ENCODE measurements around the gene TSGA10IP.

The TSGA10IP gene

GRCh38 chr11:65983589-65983987 lies 38.3 kb downstream of the TSGA10IP start:
- DNase-seq: no peak
- no peak overlapping the region for H3K4me3 Mint-ChIP-seq
- H3K36me3 Mint-ChIP-seq (ENCODE audit: low read depth): peaks cover 18% of the 10 kb centered on the region
- H3K4me1 Mint-ChIP-seq (ENCODE audit: low read depth): no peaks in the 10 kb centered on the region
- no peak overlapping the region for H3K27ac Mint-ChIP-seq
- no peaks in the 10 kb centered on the region for H3K27me3 Mint-ChIP-seq
- no peaks in the 10 kb centered on the region for H3K9me3 Mint-ChIP-seq

GRCh38 chr11:65987336-65987735 lies 42.1 kb downstream of the TSGA10IP start:
- H3K36me3 Mint-ChIP-seq (ENCODE audit: low read depth): peaks cover 17% of the 10 kb centered on the region
- DNase-seq: no peak
- H3K4me1 Mint-ChIP-seq (ENCODE audit: low read depth): peaks cover 5% of the 10 kb centered on the region
- no peaks in the 10 kb centered on the region for H3K9me3 Mint-ChIP-seq
- H3K27ac Mint-ChIP-seq: no peak overlapping the region
- no peaks in the 10 kb centered on the region for H3K27me3 Mint-ChIP-seq
- H3K4me3 Mint-ChIP-seq: no peak overlapping the region

GRCh38 chr11:65988791-65989592 lies 43.7 kb downstream of the TSGA10IP start:
- peaks cover 5% of the 10 kb centered on the region for H3K4me1 Mint-ChIP-seq (ENCODE audit: low read depth)
- H3K27ac Mint-ChIP-seq: peak overlapping the region; percentile 80
- peaks cover 22% of the 10 kb centered on the region for H3K36me3 Mint-ChIP-seq (ENCODE audit: low read depth)
- H3K27me3 Mint-ChIP-seq: no peaks in the 10 kb centered on the region
- H3K9me3 Mint-ChIP-seq: no peaks in the 10 kb centered on the region
- H3K4me3 Mint-ChIP-seq: no peak overlapping the region
- peak; percentile 83 for DNase-seq

DNA sequence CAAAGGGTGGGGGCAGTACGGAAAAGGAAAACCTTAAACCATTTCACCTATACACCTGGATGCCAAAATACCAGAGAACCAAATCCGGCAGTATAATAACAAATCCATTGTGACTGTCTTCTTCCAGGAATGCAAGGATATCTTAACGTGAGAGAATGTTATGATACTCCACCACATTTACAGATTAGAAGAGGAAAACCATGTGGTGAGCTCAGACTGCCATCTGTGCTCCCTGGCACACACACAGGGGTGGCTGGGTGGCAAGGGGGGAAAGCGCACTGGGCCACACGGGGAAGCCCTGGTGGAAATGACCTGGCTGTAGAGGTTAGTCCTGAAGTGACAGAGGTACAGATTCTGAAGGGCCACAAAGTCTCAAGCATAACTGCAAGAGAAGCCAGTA lies 46.8 kb downstream of the TSGA10IP start:
- Mint-ChIP-seq H3K4me3 (no peak overlapping the region), H3K4me1 (ENCODE audit: low read depth) (peaks cover 7% of the 10 kb centered on the region), H3K36me3 (ENCODE audit: low read depth) (peaks cover 43% of the 10 kb centered on the region), H3K9me3 (no peaks in the 10 kb centered on the region), H3K27me3 (no peaks in the 10 kb centered on the region), H3K27ac (no peak overlapping the region)
- DNase-seq: no peak

DNA sequence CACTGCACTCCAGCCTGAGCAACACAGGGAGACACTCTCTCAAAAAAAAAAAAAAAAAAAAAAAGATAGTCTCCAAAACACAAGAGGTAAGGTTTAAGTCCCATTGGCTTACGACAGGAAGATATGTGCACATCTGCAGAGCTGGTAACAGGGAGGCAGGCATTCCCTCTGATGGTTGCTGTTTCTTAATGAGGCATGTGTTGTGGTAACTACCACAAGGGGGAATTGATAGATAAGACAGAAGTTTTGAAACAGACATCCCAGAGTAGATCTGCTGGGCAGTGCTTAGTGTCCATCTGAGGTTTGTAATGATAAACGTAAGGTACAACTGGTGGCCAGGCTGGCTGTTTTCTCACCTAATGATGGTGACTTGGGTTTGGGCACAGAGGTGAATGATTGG lies 52.0 kb downstream of the TSGA10IP start:
- Mint-ChIP-seq H3K27me3 (no peaks in the 10 kb centered on the region), H3K36me3 (ENCODE audit: low read depth) (peaks cover 76% of the 10 kb centered on the region), H3K27ac (peak overlapping the region; percentile 85), H3K9me3 (no peaks in the 10 kb centered on the region), H3K4me1 (ENCODE audit: low read depth) (peaks cover 24% of the 10 kb centered on the region), H3K4me3 (no peak overlapping the region)
- no peak for DNase-seq

DNA sequence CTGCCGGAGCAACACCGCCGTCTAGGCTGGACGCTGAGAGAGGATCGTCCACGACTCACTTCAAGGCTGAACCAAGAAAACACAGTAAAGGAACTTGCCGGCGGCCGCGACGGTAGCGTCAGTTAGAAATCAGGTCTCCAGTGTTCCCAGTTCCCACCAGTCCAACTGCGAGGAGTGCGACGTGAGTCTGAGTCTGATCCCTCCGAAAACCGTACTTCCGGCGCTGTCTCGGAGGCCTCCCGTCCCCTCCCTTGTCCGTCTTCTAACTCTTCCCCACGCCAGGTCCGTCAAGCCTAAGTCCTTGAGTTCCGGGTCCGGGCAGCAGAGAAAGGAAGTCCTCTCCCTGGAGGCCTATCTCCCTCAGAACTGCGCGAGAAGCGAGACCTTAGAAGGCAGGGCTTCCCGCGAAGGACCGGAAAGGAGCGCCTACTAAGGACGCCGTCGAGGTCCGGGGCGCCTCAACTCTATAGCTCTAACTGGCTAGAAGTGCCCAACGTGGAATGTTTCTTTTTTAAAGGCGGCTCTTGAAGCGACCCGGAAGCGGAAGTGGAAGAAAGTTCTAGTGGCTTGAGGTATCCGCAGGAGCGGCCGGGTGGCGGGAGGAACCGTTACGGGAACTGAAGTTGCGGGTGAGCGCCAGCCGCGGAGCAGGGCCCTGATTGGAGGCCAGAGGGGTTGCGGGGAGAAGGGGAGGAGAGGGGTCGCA lies 56.8 kb downstream of the TSGA10IP start, which contains the start of the genes BANF1 and EIF1AD:
Gene BANF1, plus strand, starts transcription at position 562 of the 706 bp plus-strand sequence. CDS start 748 bp downstream, outside the sequence.
Gene EIF1AD, minus strand, starts transcription at position 216 of the 706 bp plus-strand sequence. CDS start 1,768 bp downstream, outside the sequence.
- H3K27me3 Mint-ChIP-seq: no peaks in the 10 kb centered on the region
- peaks cover 91% of the 10 kb centered on the region for H3K36me3 Mint-ChIP-seq (ENCODE audit: low read depth)
- peak within 1 kb of the TSS; percentile 100 for H3K4me3 Mint-ChIP-seq
- peaks cover 42% of the 10 kb centered on the region for H3K4me1 Mint-ChIP-seq (ENCODE audit: low read depth)
- DNase-seq: peak; percentile 94
- peak within 1 kb of the TSS; percentile 99 for H3K27ac Mint-ChIP-seq
- no peaks in the 10 kb centered on the region for H3K9me3 Mint-ChIP-seq

DNA sequence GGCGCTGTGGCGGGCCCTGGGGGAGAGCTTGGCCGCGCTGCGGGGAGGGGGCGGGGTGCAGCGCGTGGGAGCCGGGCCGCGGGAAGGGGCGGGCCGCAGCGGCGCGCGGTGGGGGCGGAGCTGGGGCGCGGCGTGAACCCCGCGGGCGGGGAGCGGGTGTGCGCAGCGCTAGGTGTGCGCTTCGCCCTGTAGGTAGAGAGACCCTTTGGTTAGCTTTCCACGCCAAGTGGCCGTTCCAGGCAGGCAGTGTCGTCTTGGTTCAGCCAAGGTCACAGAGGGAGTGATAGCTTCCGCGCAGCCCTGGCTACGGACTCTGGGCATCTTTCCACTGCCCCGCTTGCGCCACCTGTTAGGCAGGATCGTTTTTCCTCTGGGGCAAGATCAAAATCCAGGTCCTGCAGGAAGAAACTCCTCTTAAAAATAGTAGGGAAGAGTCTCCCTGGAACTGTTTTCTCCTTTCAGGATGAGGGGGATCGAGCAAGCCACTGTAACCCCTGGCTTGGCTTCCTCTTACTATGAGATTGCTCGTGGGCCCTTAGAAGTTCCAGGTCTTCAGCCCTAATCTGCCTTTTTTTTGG lies 57.5 kb downstream of the TSGA10IP start:
- H3K36me3 Mint-ChIP-seq (ENCODE audit: low read depth): peaks cover 84% of the 10 kb centered on the region
- peaks cover 40% of the 10 kb centered on the region for H3K4me1 Mint-ChIP-seq (ENCODE audit: low read depth)
- H3K4me3 Mint-ChIP-seq: peak overlapping the region; percentile 100
- no peaks in the 10 kb centered on the region for H3K9me3 Mint-ChIP-seq
- H3K27ac Mint-ChIP-seq: peak overlapping the region; percentile 99
- no peak for DNase-seq
- H3K27me3 Mint-ChIP-seq: no peaks in the 10 kb centered on the region

DNA sequence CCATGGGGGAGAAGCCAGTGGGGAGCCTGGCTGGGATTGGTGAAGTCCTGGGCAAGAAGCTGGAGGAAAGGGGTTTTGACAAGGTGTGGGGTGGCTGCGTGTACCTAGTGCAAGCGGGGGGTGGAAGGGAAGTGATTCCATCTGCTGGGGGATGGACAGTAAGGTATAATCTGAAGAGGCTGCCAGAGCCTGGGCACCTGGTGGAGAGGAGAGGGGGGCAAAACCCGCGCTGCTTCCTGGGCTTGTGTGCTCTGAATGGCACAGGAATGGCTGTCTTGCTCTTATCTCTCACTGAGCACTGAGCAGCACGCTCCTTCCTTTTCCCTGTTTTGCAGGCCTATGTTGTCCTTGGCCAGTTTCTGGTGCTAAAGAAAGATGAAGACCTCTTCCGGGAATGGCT lies 58.0 kb downstream of the TSGA10IP start:
- DNase-seq: no peak
- peaks cover 40% of the 10 kb centered on the region for H3K4me1 Mint-ChIP-seq (ENCODE audit: low read depth)
- H3K27me3 Mint-ChIP-seq: no peaks in the 10 kb centered on the region
- no peaks in the 10 kb centered on the region for H3K9me3 Mint-ChIP-seq
- peak overlapping the region; percentile 100 for H3K4me3 Mint-ChIP-seq
- peak overlapping the region; percentile 99 for H3K27ac Mint-ChIP-seq
- H3K36me3 Mint-ChIP-seq (ENCODE audit: low read depth): peaks cover 79% of the 10 kb centered on the region

- Mint-ChIP-seq H3K27ac (peak overlapping the region; percentile 81), H3K9me3 (no peaks in the 10 kb centered on the region), H3K36me3 (ENCODE audit: low read depth) (peaks cover 70% of the 10 kb centered on the region), H3K27me3 (no peaks in the 10 kb centered on the region), H3K4me1 (ENCODE audit: low read depth) (peaks cover 37% of the 10 kb centered on the region), H3K4me3 (peak overlapping the region; percentile 100)
- DNase-seq: no peak
These were observed 58.9 kb downstream of the TSGA10IP start for GRCh38 chr11:66004186-66004585.

GRCh38 chr11:66006134-66006890 lies 61.0 kb downstream of the TSGA10IP start:
- H3K4me3 Mint-ChIP-seq: no peak overlapping the region
- H3K9me3 Mint-ChIP-seq: no peaks in the 10 kb centered on the region
- peaks cover 50% of the 10 kb centered on the region for H3K36me3 Mint-ChIP-seq (ENCODE audit: low read depth)
- H3K27ac Mint-ChIP-seq: peak overlapping the region; percentile 26
- peaks cover under 1% of the 10 kb centered on the region for H3K27me3 Mint-ChIP-seq
- H3K4me1 Mint-ChIP-seq (ENCODE audit: low read depth): peaks cover 20% of the 10 kb centered on the region
- no peak for DNase-seq

DNA sequence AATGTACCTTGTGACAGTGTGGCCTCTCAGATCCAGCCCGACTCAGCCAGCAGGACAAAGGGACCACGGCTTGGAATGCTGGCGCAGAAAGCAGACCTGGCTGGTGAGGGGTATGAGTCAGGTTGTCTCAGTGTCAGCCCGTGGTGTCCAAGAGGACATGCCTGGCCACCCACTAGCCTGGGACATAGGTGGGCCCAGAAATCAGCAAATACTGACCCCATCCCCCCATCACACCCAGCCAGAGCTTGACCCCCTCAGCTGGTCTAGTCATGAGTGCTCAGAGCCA lies 61.6 kb downstream of the TSGA10IP start:
- no peaks in the 10 kb centered on the region for H3K9me3 Mint-ChIP-seq
- H3K36me3 Mint-ChIP-seq (ENCODE audit: low read depth): peaks cover 45% of the 10 kb centered on the region
- no peak overlapping the region for H3K4me3 Mint-ChIP-seq
- H3K4me1 Mint-ChIP-seq (ENCODE audit: low read depth): peaks cover 20% of the 10 kb centered on the region
- no peak for DNase-seq
- H3K27ac Mint-ChIP-seq: peak overlapping the region; percentile 26
- H3K27me3 Mint-ChIP-seq: peaks cover 4% of the 10 kb centered on the region

DNA sequence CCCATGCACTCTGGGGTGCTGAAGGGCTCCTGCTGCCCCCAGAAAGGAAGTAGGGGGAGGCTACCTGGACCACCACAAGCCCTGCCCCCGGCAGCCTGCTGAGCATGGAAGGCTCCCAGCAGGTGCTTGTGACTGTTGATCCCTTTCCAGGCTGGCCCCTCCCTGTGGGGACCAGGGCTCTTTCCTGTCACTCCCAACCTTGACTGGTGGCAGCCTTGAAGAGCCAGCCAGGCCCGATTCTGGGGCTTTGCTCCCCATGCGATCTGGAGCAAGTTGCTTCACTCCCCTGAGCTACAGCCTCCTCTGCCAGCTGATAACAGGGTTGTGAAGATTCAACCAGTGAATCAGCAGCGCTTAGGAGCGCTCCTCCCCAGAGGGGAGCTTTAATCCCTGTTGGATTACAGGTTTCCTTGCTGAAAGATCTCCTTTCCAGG lies 61.9 kb downstream of the TSGA10IP start:
- H3K27ac Mint-ChIP-seq: no peak overlapping the region

DNA sequence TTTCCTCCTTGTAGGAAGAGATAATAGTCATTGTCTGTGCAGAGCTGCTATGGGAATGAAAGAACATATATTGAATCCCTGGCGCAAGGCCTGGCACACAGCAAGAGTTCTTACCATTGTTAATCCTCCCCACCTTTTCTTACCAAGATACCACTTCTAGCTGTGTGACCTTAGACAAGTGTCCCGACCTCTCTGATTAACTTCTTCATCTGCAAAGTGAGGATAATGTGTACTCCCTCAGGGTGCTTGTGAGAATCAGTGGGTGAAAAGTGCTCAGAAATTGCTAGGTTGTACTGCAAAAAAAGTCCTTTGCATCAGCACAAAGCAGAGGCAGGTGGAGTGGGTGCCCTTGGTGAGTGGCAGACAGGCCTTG lies 62.8 kb downstream of the TSGA10IP start:
- no peak for DNase-seq
- Mint-ChIP-seq H3K4me3 (no peak overlapping the region), H3K36me3 (ENCODE audit: low read depth) (peaks cover 34% of the 10 kb centered on the region), H3K27ac (peak overlapping the region; percentile 41), H3K9me3 (no peaks in the 10 kb centered on the region), H3K27me3 (peaks cover 14% of the 10 kb centered on the region), H3K4me1 (ENCODE audit: low read depth) (peaks cover 20% of the 10 kb centered on the region)

More for the DNA sequence above, 61.9 kb downstream of the TSGA10IP start:
- Mint-ChIP-seq H3K4me1 (ENCODE audit: low read depth) (peaks cover 23% of the 10 kb centered on the region), H3K27me3 (peaks cover 7% of the 10 kb centered on the region), H3K9me3 (no peaks in the 10 kb centered on the region), H3K4me3 (no peak overlapping the region), H3K36me3 (ENCODE audit: low read depth) (peaks cover 41% of the 10 kb centered on the region)
- DNase-seq: no peak

DNA sequence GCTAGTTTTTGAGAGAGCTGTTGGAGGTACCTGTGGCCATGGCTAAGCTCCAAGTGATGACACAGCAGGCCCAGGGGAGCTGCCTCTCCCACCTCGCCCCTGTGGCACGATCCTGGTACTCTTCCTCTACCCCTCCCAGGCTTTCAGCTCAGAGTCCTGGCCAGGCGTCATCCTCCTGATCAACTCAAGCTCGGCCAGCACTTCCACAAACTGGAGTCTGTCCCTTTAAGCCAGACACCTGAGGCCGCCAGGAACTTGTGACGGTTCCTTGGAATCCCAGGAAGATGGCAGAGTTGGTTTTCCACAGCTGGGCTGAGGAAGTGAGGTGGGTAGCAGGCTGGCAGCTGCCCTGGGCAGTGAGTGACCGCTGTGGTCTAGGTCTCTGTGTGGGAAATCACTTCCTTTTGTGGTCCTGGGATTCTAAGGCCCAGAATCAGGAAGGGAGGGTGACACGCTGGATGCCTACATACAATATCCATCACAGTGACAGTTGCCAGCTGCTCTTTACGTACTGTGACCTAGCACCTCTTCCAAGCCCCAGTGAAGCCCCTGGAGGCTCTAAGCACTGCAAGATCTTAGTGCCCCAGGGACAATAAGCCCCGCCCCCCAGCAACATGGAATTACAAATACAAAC lies 63.3 kb downstream of the TSGA10IP start:
- no peak for DNase-seq
- Mint-ChIP-seq H3K9me3 (no peaks in the 10 kb centered on the region), H3K27ac (no peak overlapping the region), H3K36me3 (ENCODE audit: low read depth) (peaks cover 29% of the 10 kb centered on the region), H3K4me3 (no peak overlapping the region), H3K27me3 (peaks cover 18% of the 10 kb centered on the region), H3K4me1 (ENCODE audit: low read depth) (peaks cover 15% of the 10 kb centered on the region)
